ENCODE data around the gene ABCC8.

The ABCC8 gene

GRCh38 chr11:17392872-17393271 is 83.8 kb downstream of the ABCC8 start:
- Histone ChIP-seq H3K9me3 (ENCODE audit: control insufficient read depth in 2 of 2, low read length in 2 of 2) (no peaks in the 10 kb centered on the region), H3K27me3 (ENCODE audit: control insufficient read depth in 2 of 2, insufficient read depth in 2 of 2, low read length in 2 of 2) (no peaks in the 10 kb centered on the region), H3K36me3 (ENCODE audit: control insufficient read depth in 2 of 2, insufficient read depth in 2 of 2, low read length in 2 of 2) (no peaks in the 10 kb centered on the region), H3K4me1 (ENCODE audit: control insufficient read depth in 2 of 2, insufficient read depth in 2 of 2, low read length in 2 of 2) (peaks cover 0 to 5% of the 10 kb centered on the region in 2 donors), H3K9ac (ENCODE audit: low read depth in 1 of 2, low read length in 2 of 2) (no peak overlapping the region), H3K27ac (ENCODE audit: low read depth in 2 of 2, low read length in 2 of 2) (no peak overlapping the region), H3K4me3 (ENCODE audit: low read length in 2 of 2) (no peak overlapping the region)

DNA sequence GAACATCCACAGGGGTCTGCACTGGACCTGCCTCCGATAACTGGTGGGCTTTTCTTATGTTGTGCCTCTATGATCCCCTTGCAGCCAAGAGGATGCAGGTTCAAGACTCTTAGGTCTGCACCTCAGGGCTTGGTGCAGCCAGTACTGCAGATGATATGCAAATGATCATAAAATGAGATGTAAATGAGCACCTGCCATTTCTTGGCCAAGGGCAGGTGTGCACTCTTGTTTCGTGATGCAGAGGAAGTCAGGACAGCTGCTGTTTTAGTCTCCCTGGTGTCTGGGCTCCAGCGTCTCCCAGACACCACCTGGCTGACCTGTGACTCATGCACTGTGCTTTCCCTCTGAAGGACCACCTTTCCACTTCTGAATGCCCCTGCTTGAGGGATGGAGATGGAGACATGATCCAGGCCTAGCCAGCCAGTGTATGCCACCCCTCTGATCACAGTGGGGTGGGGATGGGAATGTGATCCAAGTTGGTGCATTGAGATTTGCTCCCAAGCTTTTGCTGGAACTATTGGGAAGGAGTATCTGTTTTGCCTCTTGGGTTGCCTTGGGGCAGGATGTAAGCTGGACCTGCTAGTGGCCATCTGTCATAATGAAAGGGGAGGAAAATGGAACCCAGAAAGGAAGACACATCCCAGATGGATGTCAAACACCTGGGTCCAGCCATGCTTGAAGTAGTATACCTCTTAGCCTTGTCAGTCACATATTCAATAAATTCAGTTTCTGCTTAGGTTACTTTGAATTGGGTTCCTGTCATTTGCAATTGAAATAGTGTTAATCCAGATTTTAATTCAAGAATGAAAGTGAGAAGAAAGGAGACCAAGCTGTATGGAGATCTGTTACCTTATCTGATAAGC is 84.9 kb downstream of the ABCC8 start:
- Histone ChIP-seq H3K9ac (ENCODE audit: low read depth in 1 of 2, low read length in 2 of 2) (no peak overlapping the region), H3K36me3 (ENCODE audit: control insufficient read depth in 2 of 2, insufficient read depth in 2 of 2, low read length in 2 of 2) (no peaks in the 10 kb centered on the region), H3K27me3 (ENCODE audit: control insufficient read depth in 2 of 2, insufficient read depth in 2 of 2, low read length in 2 of 2) (no peaks in the 10 kb centered on the region), H3K4me1 (ENCODE audit: control insufficient read depth in 2 of 2, insufficient read depth in 2 of 2, low read length in 2 of 2) (peaks cover 0 to 5% of the 10 kb centered on the region in 2 donors), H3K27ac (ENCODE audit: low read depth in 2 of 2, low read length in 2 of 2) (no peak overlapping the region), H3K9me3 (ENCODE audit: control insufficient read depth in 2 of 2, low read length in 2 of 2) (no peaks in the 10 kb centered on the region), H3K4me3 (ENCODE audit: low read length in 2 of 2) (no peak overlapping the region)

GRCh38 chr11:17389957-17390649 is 86.5 kb downstream of the ABCC8 start:
- no peaks in the 10 kb centered on the region for H3K9me3 ChIP-seq (ENCODE audit: control insufficient read depth in 2 of 2, low read length in 2 of 2)
- H3K27me3 ChIP-seq (ENCODE audit: control insufficient read depth in 2 of 2, insufficient read depth in 2 of 2, low read length in 2 of 2) = no peaks in the 10 kb centered on the region
- H3K36me3 ChIP-seq (ENCODE audit: control insufficient read depth in 2 of 2, insufficient read depth in 2 of 2, low read length in 2 of 2) = no peaks in the 10 kb centered on the region
- H3K4me3 ChIP-seq (ENCODE audit: low read length in 2 of 2) = peak overlapping the region; percentile 57 to 63
- H3K27ac ChIP-seq (ENCODE audit: low read depth in 2 of 2, low read length in 2 of 2) = no peak overlapping the region
- H3K9ac ChIP-seq (ENCODE audit: low read depth in 1 of 2, low read length in 2 of 2) = no peak overlapping the region
- peaks cover 0 to 5% of the 10 kb centered on the region in 2 donors for H3K4me1 ChIP-seq (ENCODE audit: control insufficient read depth in 2 of 2, insufficient read depth in 2 of 2, low read length in 2 of 2)

GRCh38 chr11:17389211-17389956 is 87.3 kb downstream of the ABCC8 start:
- Histone ChIP-seq H3K9ac (ENCODE audit: low read depth in 1 of 2, low read length in 2 of 2) (peak overlapping the region in 1 of 2 donors; percentile 58), H3K36me3 (ENCODE audit: control insufficient read depth in 2 of 2, insufficient read depth in 2 of 2, low read length in 2 of 2) (no peaks in the 10 kb centered on the region), H3K4me1 (ENCODE audit: control insufficient read depth in 2 of 2, insufficient read depth in 2 of 2, low read length in 2 of 2) (peaks cover 0 to 5% of the 10 kb centered on the region in 2 donors), H3K9me3 (ENCODE audit: control insufficient read depth in 2 of 2, low read length in 2 of 2) (no peaks in the 10 kb centered on the region), H3K4me3 (ENCODE audit: low read length in 2 of 2) (peak overlapping the region; percentile 57 to 63), H3K27ac (ENCODE audit: low read depth in 2 of 2, low read length in 2 of 2) (peak overlapping the region; percentile 28 to 38), H3K27me3 (ENCODE audit: control insufficient read depth in 2 of 2, insufficient read depth in 2 of 2, low read length in 2 of 2) (no peaks in the 10 kb centered on the region)

- H3K4me3 ChIP-seq (ENCODE audit: low read length in 2 of 2) = peak within 1 kb of the TSS; percentile 57 to 63
- H3K27ac ChIP-seq (ENCODE audit: low read depth in 2 of 2, low read length in 2 of 2) = peak within 1 kb of the TSS; percentile 28 to 38
- H3K27me3 ChIP-seq (ENCODE audit: control insufficient read depth in 2 of 2, insufficient read depth in 2 of 2, low read length in 2 of 2) = no peaks in the 10 kb centered on the region
- H3K4me1 ChIP-seq (ENCODE audit: control insufficient read depth in 2 of 2, insufficient read depth in 2 of 2, low read length in 2 of 2) = peaks cover 0 to 5% of the 10 kb centered on the region in 2 donors
- peak within 1 kb of the TSS in 1 of 2 donors; percentile 58 for H3K9ac ChIP-seq (ENCODE audit: low read depth in 1 of 2, low read length in 2 of 2)
- no peaks in the 10 kb centered on the region for H3K36me3 ChIP-seq (ENCODE audit: control insufficient read depth in 2 of 2, insufficient read depth in 2 of 2, low read length in 2 of 2)
- no peaks in the 10 kb centered on the region for H3K9me3 ChIP-seq (ENCODE audit: control insufficient read depth in 2 of 2, low read length in 2 of 2)
These were observed 87.9 kb downstream of the ABCC8 start, which contains the start of gene KCNJ11 for GRCh38 chr11:17388609-17389210. Gene KCNJ11 (minus strand): TSS chr11:17388659. CDS start chr11:17388091, 568 bp downstream.

- Histone ChIP-seq H3K9me3 (ENCODE audit: control insufficient read depth in 2 of 2, low read length in 2 of 2) (no peaks in the 10 kb centered on the region), H3K4me1 (ENCODE audit: control insufficient read depth in 2 of 2, insufficient read depth in 2 of 2, low read length in 2 of 2) (peaks cover 0 to 5% of the 10 kb centered on the region in 2 donors), H3K9ac (ENCODE audit: low read depth in 1 of 2, low read length in 2 of 2) (no peak overlapping the region), H3K4me3 (ENCODE audit: low read length in 2 of 2) (no peak overlapping the region), H3K27me3 (ENCODE audit: control insufficient read depth in 2 of 2, insufficient read depth in 2 of 2, low read length in 2 of 2) (no peaks in the 10 kb centered on the region), H3K36me3 (ENCODE audit: control insufficient read depth in 2 of 2, insufficient read depth in 2 of 2, low read length in 2 of 2) (no peaks in the 10 kb centered on the region), H3K27ac (ENCODE audit: low read depth in 2 of 2, low read length in 2 of 2) (no peak overlapping the region)
These were observed 88.8 kb downstream of the ABCC8 start for GRCh38 chr11:17387811-17388210.

GRCh38 chr11:17387254-17387653 is 89.4 kb downstream of the ABCC8 start:
- H3K27ac ChIP-seq (ENCODE audit: low read depth in 2 of 2, low read length in 2 of 2) = no peak overlapping the region
- no peak overlapping the region for H3K9ac ChIP-seq (ENCODE audit: low read depth in 1 of 2, low read length in 2 of 2)
- H3K4me3 ChIP-seq (ENCODE audit: low read length in 2 of 2) = no peak overlapping the region
- no peaks in the 10 kb centered on the region for H3K36me3 ChIP-seq (ENCODE audit: control insufficient read depth in 2 of 2, insufficient read depth in 2 of 2, low read length in 2 of 2)
- peaks cover 0 to 5% of the 10 kb centered on the region in 2 donors for H3K4me1 ChIP-seq (ENCODE audit: control insufficient read depth in 2 of 2, insufficient read depth in 2 of 2, low read length in 2 of 2)
- H3K9me3 ChIP-seq (ENCODE audit: control insufficient read depth in 2 of 2, low read length in 2 of 2) = no peaks in the 10 kb centered on the region
- no peaks in the 10 kb centered on the region for H3K27me3 ChIP-seq (ENCODE audit: control insufficient read depth in 2 of 2, insufficient read depth in 2 of 2, low read length in 2 of 2)

DNA sequence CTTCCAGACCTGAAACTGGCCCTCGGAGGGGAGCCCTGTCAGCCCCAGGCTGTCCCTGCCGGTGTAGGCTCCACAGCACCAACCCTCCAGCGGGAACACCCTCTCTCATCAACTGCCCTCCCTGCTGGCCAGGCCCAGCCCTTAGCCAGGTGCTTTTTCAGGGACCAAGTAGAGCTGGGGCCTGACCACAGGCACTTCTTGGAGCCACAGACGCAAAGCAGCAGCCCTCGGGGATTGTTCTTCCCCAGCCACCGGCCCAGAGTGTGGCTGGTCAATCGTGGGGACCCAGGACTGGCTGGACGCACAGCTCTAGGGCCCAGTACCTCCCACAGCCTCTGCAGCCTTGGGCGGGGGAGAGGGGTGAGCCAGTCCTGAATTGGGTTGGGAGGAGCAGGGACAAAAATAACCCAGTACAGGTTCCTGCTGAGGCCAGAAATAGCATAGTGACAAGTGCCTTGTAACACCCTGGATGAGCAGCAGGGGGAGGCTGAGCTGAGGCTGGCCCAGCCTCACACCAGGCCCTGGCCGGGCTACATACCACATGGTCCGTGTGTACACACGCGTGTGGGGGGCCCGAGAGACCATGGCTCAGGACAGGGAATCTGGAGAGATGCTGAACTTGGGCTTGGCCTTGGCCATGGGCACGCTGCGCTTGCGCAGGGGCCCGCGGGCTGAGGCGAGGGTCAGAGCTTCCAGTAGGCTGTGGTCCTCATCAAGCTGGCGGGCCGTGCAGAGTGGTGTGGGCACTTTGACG is 90.1 kb downstream of the ABCC8 start:
- Histone ChIP-seq H3K27me3 (ENCODE audit: control insufficient read depth in 2 of 2, insufficient read depth in 2 of 2, low read length in 2 of 2) (no peaks in the 10 kb centered on the region), H3K4me3 (ENCODE audit: low read length in 2 of 2) (no peak overlapping the region), H3K4me1 (ENCODE audit: control insufficient read depth in 2 of 2, insufficient read depth in 2 of 2, low read length in 2 of 2) (peaks cover 0 to 5% of the 10 kb centered on the region in 2 donors), H3K36me3 (ENCODE audit: control insufficient read depth in 2 of 2, insufficient read depth in 2 of 2, low read length in 2 of 2) (no peaks in the 10 kb centered on the region), H3K9ac (ENCODE audit: low read depth in 1 of 2, low read length in 2 of 2) (no peak overlapping the region), H3K9me3 (ENCODE audit: control insufficient read depth in 2 of 2, low read length in 2 of 2) (no peaks in the 10 kb centered on the region), H3K27ac (ENCODE audit: low read depth in 2 of 2, low read length in 2 of 2) (no peak overlapping the region)

DNA sequence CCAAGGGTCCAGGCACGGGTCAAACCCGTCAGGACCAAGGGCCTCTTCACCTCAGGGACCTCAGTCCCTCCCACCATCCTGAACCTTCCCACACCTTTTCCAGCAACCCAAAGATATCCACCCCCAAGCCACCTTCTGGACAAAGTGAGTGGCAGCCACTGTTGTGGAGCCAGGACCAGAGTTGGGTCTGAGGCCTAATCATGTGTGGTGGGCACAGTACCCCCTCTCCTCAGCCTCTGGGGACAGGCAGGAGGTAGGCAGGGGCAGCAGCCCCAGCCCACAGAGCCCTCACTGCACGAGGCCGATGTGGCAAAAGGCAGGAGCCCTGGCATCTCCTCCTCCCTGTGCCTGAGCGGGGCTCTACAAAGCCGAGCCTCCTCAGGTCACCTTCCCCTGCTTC is 90.7 kb downstream of the ABCC8 start:
- Histone ChIP-seq H3K36me3 (ENCODE audit: control insufficient read depth in 2 of 2, insufficient read depth in 2 of 2, low read length in 2 of 2) (no peaks in the 10 kb centered on the region), H3K27me3 (ENCODE audit: control insufficient read depth in 2 of 2, insufficient read depth in 2 of 2, low read length in 2 of 2) (no peaks in the 10 kb centered on the region), H3K9ac (ENCODE audit: low read depth in 1 of 2, low read length in 2 of 2) (no peak overlapping the region), H3K27ac (ENCODE audit: low read depth in 2 of 2, low read length in 2 of 2) (no peak overlapping the region), H3K4me1 (ENCODE audit: control insufficient read depth in 2 of 2, insufficient read depth in 2 of 2, low read length in 2 of 2) (peaks cover 0 to 3% of the 10 kb centered on the region in 2 donors), H3K4me3 (ENCODE audit: low read length in 2 of 2) (no peak overlapping the region), H3K9me3 (ENCODE audit: control insufficient read depth in 2 of 2, low read length in 2 of 2) (no peaks in the 10 kb centered on the region)
